AG09309 (cell line): ENCODE data around the gene WDR91.

Experiments used
- DNase-seq: peaks from one replicate; pipeline ENCODE4 v3.0.0-alpha.2; 2010; ENCODE audit warnings: low read depth
- H3K4me3 ChIP-seq: 2 replicates; pipeline ENCODE4 v1.5.1; 2011; ENCODE audit warnings: mild to moderate bottlenecking, low read depth, low read length, moderate library complexity; ENCODE audit not compliant: control insufficient read depth
- TF ChIP-seq, protein P1 (sequence below): IDR thresholded peaks from 2 replicates; pipeline ENCODE4 v1.5.1; 2011; ENCODE audit warnings: mild to moderate bottlenecking, low read depth, low read length, inconsistent platforms; ENCODE audit not compliant: insufficient read depth, control insufficient read depth; ENCODE audit errors: missing control alignments

WDR91 gene

DNA sequence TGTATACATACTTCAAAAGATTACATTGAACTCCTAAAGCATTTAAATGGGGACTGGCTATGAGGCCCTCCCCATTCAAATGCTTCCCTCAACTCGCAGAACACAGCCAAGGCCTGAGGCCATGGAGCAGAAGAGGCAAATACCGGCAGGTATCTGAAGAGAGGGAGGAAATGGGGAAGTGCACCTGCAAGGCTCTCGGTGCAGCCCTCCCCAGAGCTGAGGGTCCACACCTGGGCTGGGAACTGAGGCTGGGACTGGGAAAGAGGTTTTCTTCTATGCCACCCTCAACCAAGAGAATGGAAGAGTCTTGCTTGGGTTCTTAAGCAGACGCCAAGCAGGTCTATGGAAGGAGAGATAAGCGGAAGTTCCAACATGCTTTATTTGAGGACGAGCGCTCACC lies 27.8 kb downstream of the WDR91 start:
- TF ChIP-seq, protein P1, sequence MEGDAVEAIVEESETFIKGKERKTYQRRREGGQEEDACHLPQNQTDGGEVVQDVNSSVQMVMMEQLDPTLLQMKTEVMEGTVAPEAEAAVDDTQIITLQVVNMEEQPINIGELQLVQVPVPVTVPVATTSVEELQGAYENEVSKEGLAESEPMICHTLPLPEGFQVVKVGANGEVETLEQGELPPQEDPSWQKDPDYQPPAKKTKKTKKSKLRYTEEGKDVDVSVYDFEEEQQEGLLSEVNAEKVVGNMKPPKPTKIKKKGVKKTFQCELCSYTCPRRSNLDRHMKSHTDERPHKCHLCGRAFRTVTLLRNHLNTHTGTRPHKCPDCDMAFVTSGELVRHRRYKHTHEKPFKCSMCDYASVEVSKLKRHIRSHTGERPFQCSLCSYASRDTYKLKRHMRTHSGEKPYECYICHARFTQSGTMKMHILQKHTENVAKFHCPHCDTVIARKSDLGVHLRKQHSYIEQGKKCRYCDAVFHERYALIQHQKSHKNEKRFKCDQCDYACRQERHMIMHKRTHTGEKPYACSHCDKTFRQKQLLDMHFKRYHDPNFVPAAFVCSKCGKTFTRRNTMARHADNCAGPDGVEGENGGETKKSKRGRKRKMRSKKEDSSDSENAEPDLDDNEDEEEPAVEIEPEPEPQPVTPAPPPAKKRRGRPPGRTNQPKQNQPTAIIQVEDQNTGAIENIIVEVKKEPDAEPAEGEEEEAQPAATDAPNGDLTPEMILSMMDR, result no peak
- DNase-seq, result no peak
- no peak overlapping the region for H3K4me3 ChIP-seq

DNA sequence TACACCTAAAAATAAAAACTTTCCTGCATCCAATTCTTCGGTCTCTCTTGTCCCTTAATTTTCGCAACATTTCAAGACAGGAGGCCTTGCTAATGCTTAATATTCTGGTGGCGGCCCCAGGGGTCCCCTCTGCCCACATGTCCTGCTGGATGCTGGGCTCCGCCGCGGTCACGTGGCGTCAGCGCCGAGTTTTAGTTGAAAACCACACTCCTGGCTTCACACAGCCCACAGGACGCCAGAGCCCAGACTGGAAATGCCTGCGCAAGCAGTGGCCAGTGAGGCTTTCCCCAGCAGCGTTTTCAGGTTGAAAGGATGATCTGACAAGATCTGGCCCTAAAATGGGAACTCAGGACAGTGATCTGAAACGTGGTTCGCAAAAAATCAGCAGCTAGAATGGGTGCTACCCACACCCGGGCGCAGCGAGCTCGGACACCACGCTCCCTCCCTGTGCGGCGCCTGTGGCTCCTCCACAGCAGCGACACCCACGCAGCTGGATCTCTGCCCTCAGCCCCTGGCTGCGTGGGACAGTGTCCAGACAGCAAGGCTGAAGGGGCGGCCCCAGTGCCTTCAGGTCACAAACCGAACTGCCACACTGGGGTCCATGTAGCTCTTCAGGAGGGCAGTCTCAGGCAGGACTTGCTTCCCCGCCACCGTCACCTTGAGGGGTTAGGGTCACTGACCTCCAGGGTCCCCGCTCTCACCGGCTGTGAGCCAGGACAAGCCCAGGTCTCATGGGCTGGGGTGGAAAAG lies 29.2 kb downstream of the WDR91 start:
- no peak overlapping the region for H3K4me3 ChIP-seq
- TF ChIP-seq, protein P1, result no peak
- no peak for DNase-seq

DNA sequence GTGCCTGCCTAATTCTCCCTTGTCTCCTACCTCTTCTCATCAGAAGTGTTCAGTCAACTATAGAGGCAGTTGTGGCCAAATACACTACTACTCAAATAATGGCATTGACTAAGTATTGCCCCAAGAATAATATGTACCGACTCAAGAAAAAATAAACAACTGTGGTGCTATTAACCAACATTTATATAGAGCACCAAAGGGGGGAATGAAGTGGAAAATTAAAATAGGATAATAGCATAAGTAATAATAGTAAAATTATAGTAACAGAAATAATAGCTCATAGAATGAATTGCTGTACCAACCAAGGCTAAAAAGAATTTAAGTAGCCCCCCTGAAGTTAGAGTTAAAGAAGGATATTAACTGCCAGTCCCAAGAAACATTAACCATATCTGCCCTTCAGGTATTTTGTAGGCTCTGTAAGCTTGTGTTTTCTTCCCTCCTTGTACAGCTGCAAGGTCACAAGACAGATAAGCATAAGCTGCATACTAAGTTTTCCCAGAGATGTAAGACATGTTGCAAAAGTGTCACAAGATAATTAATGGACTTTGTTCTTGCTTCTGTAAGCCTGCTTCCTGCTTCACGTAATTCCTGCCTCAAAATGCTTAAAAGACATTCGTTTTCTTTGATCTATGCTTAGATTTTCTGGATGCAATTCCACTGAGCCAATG lies 29.9 kb downstream of the WDR91 start:
- no peak overlapping the region for H3K4me3 ChIP-seq
- no peak for DNase-seq
- TF ChIP-seq, protein P1, result no peak

DNA sequence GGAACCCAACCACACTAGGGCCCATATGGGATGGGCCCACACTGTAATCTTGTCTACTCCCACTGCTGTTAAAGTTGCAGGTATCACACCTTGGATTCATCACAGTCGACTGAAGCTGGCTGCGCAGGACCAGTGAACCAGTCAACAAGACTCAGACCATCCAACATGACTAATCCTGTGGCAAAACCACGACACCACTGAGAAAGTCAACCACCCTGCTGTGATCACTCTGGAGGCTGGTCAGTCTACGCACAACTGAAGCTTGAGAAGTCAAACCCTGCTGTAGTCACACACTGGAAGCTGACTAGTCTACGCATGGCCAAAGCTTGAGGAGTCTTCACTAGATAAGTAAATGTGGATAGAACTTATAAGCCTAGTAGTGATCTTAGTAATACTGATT lies 31.2 kb downstream of the WDR91 start:
- no peak overlapping the region for H3K4me3 ChIP-seq
- TF ChIP-seq, protein P1, result no peak

DNA sequence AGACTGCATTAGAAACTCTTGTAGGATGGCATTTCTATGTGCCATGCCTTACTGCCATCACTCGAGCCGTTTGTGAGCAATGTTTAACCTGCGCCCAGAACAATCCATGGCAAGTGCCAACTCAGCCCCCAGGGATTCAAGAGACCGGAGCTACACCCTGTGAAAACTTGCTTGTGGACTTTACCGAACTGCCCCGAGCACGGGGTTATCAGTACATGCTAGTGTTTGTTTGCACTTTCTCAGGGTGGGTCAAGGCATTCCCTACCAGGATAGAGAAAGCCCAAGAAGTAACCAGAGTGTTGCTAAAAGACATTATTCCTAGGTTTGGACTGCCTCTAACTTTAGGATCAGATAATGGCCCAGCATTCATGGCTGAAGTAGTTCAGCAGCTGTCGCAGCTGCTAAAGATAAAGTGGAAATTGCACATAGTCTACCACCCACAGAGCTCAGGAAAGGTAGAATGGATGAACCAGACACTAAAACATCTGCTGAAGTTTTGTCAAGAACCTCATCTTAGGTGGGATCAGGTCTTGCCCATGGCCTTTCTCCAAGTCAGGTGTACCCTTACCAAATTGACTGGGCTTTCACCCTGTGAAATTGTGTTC lies 31.9 kb downstream of the WDR91 start:
- DNase-seq, result no peak
- TF ChIP-seq, protein P1, result no peak
- H3K4me3 ChIP-seq, result no peak overlapping the region

More for the DNA sequence above, 31.2 kb downstream of the WDR91 start:
- DNase-seq, result no peak

DNA sequence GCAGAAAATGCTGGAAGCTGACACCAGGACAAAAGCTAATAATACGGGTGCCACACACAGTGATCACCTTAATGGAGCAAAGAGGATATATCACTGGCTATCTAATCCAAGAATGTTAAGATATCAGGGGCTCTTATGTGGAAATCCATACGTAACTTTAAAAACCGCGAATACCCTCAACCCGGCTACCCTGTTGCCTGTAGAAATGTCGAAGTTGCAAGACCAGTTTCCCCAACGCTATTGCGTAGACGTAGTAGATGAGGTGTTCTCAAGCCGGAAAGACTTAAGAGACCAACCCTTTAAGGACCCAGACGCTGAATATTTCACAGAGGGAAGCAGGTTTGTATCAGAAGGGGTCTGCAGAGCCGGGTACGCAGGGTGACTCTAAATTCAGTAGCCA lies 33.0 kb downstream of the WDR91 start:
- TF ChIP-seq, protein P1, result no peak
- H3K4me3 ChIP-seq, result no peak overlapping the region
- DNase-seq, result no peak
